ENCODE measurements around the gene MIEF2.

DNA sequence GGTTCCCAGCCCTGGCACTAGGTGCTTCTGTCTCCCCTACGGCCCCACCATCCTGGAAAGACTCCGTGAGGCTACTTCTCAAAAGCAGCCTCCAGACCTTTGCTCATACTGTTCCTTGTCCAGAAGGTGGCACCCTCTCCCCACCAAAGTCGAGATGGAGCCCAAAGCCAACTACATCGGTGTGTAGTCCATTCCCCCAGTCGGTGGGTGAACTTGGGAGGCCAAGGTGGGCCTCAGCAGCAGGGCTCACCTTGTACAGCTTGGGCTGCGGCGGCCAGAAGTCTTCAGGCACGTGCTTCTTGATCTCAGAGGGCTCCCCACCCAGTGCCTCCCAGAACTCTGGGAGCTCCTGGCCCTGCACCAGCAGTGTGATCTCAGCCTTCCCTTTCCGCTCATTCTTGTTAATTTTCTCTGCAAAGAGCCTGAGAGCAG lies 12.1 kb upstream of the MIEF2 start:
- TF ChIP-seq, protein P1, sequence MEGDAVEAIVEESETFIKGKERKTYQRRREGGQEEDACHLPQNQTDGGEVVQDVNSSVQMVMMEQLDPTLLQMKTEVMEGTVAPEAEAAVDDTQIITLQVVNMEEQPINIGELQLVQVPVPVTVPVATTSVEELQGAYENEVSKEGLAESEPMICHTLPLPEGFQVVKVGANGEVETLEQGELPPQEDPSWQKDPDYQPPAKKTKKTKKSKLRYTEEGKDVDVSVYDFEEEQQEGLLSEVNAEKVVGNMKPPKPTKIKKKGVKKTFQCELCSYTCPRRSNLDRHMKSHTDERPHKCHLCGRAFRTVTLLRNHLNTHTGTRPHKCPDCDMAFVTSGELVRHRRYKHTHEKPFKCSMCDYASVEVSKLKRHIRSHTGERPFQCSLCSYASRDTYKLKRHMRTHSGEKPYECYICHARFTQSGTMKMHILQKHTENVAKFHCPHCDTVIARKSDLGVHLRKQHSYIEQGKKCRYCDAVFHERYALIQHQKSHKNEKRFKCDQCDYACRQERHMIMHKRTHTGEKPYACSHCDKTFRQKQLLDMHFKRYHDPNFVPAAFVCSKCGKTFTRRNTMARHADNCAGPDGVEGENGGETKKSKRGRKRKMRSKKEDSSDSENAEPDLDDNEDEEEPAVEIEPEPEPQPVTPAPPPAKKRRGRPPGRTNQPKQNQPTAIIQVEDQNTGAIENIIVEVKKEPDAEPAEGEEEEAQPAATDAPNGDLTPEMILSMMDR (IDR thresholded peaks at IDR 0.05), result peak; percentile 86
- TF ChIP-seq, protein P2, sequence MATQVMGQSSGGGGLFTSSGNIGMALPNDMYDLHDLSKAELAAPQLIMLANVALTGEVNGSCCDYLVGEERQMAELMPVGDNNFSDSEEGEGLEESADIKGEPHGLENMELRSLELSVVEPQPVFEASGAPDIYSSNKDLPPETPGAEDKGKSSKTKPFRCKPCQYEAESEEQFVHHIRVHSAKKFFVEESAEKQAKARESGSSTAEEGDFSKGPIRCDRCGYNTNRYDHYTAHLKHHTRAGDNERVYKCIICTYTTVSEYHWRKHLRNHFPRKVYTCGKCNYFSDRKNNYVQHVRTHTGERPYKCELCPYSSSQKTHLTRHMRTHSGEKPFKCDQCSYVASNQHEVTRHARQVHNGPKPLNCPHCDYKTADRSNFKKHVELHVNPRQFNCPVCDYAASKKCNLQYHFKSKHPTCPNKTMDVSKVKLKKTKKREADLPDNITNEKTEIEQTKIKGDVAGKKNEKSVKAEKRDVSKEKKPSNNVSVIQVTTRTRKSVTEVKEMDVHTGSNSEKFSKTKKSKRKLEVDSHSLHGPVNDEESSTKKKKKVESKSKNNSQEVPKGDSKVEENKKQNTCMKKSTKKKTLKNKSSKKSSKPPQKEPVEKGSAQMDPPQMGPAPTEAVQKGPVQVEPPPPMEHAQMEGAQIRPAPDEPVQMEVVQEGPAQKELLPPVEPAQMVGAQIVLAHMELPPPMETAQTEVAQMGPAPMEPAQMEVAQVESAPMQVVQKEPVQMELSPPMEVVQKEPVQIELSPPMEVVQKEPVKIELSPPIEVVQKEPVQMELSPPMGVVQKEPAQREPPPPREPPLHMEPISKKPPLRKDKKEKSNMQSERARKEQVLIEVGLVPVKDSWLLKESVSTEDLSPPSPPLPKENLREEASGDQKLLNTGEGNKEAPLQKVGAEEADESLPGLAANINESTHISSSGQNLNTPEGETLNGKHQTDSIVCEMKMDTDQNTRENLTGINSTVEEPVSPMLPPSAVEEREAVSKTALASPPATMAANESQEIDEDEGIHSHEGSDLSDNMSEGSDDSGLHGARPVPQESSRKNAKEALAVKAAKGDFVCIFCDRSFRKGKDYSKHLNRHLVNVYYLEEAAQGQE (IDR thresholded peaks at IDR 0.05), result no peak

All from A549 (cell line).